Stomach smooth muscle (tissue), 2 donors: ENCODE measurements around the gene CAPN13.

Experiments used
- H3K27ac ChIP-seq: one replicate; pipeline ENCODE4 v1.7.0; 2013; ENCODE audit warnings: mild to moderate bottlenecking, low read length, inconsistent platforms
- H3K27me3 ChIP-seq, 2 donors: one replicate each; pipeline ENCODE4 v1.7.0; 2013; ENCODE audit warnings: low read length in 2 of 2; ENCODE audit not compliant: insufficient read depth in 2 of 2, control insufficient read depth in 1 of 2
- H3K36me3 ChIP-seq, 2 donors: one replicate each; pipeline ENCODE4 v1.7.0; 2013; ENCODE audit warnings: low read length in 2 of 2; ENCODE audit not compliant: control insufficient read depth in 2 of 2, insufficient read depth in 2 of 2
- H3K4me1 ChIP-seq: one replicate; pipeline ENCODE4 v1.7.0; 2013; ENCODE audit warnings: low read length; ENCODE audit not compliant: control insufficient read depth, insufficient read depth
- H3K4me3 ChIP-seq, 2 donors: one replicate each; pipeline ENCODE4 v1.7.0; 2013; ENCODE audit warnings: low read length in 2 of 2
- H3K9ac ChIP-seq, 2 donors: one replicate each; pipeline ENCODE4 v1.7.0; 2013; ENCODE audit warnings: low read length in 2 of 2, mild to moderate bottlenecking in 1 of 2
- H3K9me3 ChIP-seq, 2 donors: one replicate each; pipeline ENCODE4 v1.7.0; 2013; ENCODE audit warnings: low read length in 2 of 2; ENCODE audit not compliant: control insufficient read depth in 2 of 2
- donor health status: healthy.
- donor health status: Pancreatic carcinoma.

The CAPN13 gene

GRCh38 chr2:30730736-30731647 lies 76.3 kb downstream of the CAPN13 start:
- Histone ChIP-seq H3K4me1 (no peaks in the 10 kb centered on the region), H3K27ac (no peak overlapping the region), H3K9ac (no peak overlapping the region), H3K4me3 (no peak overlapping the region), H3K27me3 (peaks cover 0 to 8% of the 10 kb centered on the region in 2 donors), H3K9me3 (no peaks in the 10 kb centered on the region), H3K36me3 (no peaks in the 10 kb centered on the region)

- Histone ChIP-seq H3K27ac (no peak overlapping the region), H3K27me3 (peaks cover 0 to 8% of the 10 kb centered on the region in 2 donors), H3K4me3 (no peak overlapping the region), H3K9ac (no peak overlapping the region), H3K4me1 (no peaks in the 10 kb centered on the region), H3K36me3 (no peaks in the 10 kb centered on the region), H3K9me3 (no peaks in the 10 kb centered on the region)
Observed at GRCh38 chr2:30729031-30729430, 78.2 kb downstream of the CAPN13 start.

- no peak overlapping the region for H3K27ac ChIP-seq
Observed at GRCh38 chr2:30722936-30723725, 84.1 kb downstream of the CAPN13 start.

GRCh38 chr2:30721668-30722647 lies 85.3 kb downstream of the CAPN13 start:
- Histone ChIP-seq H3K4me3 (no peak overlapping the region), H3K27ac (no peak overlapping the region), H3K36me3 (no peaks in the 10 kb centered on the region), H3K27me3 (peaks cover 0 to 9% of the 10 kb centered on the region in 2 donors), H3K4me1 (no peaks in the 10 kb centered on the region), H3K9me3 (no peaks in the 10 kb centered on the region), H3K9ac (no peak overlapping the region)

More at GRCh38 chr2:30722936-30723725, 84.1 kb downstream of the CAPN13 start:
- H3K4me1 ChIP-seq = no peaks in the 10 kb centered on the region
- no peak overlapping the region for H3K4me3 ChIP-seq
- no peaks in the 10 kb centered on the region for H3K36me3 ChIP-seq
- H3K9ac ChIP-seq = no peak overlapping the region
- H3K27me3 ChIP-seq = peaks cover 0 to 9% of the 10 kb centered on the region in 2 donors
- H3K9me3 ChIP-seq = no peaks in the 10 kb centered on the region

GRCh38 chr2:30721241-30721640 lies 86.0 kb downstream of the CAPN13 start:
- Histone ChIP-seq H3K27me3 (peaks cover 0 to 9% of the 10 kb centered on the region in 2 donors), H3K4me1 (no peaks in the 10 kb centered on the region), H3K27ac (no peak overlapping the region), H3K36me3 (no peaks in the 10 kb centered on the region), H3K9ac (no peak overlapping the region), H3K9me3 (no peaks in the 10 kb centered on the region), H3K4me3 (no peak overlapping the region)

- Histone ChIP-seq H3K9ac (no peak overlapping the region), H3K4me3 (no peak overlapping the region), H3K27me3 (no peaks in the 10 kb centered on the region), H3K27ac (no peak overlapping the region), H3K36me3 (no peaks in the 10 kb centered on the region), H3K4me1 (peaks cover 2% of the 10 kb centered on the region), H3K9me3 (no peaks in the 10 kb centered on the region)
Observed at GRCh38 chr2:30717081-30717650, 90.1 kb downstream of the CAPN13 start.

- no peak overlapping the region for H3K27ac ChIP-seq
- H3K27me3 ChIP-seq = no peaks in the 10 kb centered on the region
- H3K9ac ChIP-seq = no peak overlapping the region
- no peak overlapping the region for H3K4me3 ChIP-seq
- peaks cover 2% of the 10 kb centered on the region for H3K4me1 ChIP-seq
- H3K9me3 ChIP-seq = no peaks in the 10 kb centered on the region
- no peaks in the 10 kb centered on the region for H3K36me3 ChIP-seq
Observed at GRCh38 chr2:30716123-30716900, 90.9 kb downstream of the CAPN13 start.

- no peak overlapping the region for H3K27ac ChIP-seq
- no peaks in the 10 kb centered on the region for H3K9me3 ChIP-seq
- H3K4me3 ChIP-seq = no peak overlapping the region
Observed at GRCh38 chr2:30714811-30715709, 92.2 kb downstream of the CAPN13 start.

GRCh38 chr2:30713698-30714097 lies 93.5 kb downstream of the CAPN13 start:
- Histone ChIP-seq H3K27ac (no peak overlapping the region), H3K36me3 (no peaks in the 10 kb centered on the region), H3K9me3 (no peaks in the 10 kb centered on the region), H3K9ac (no peak overlapping the region), H3K4me1 (peaks cover 12% of the 10 kb centered on the region), H3K27me3 (no peaks in the 10 kb centered on the region), H3K4me3 (no peak overlapping the region)

More at GRCh38 chr2:30714811-30715709, 92.2 kb downstream of the CAPN13 start:
- peaks cover 5% of the 10 kb centered on the region for H3K4me1 ChIP-seq
- H3K9ac ChIP-seq = no peak overlapping the region
- H3K27me3 ChIP-seq = no peaks in the 10 kb centered on the region
- H3K36me3 ChIP-seq = no peaks in the 10 kb centered on the region
